Measurements from ENCODE around the gene TFCP2.

- no peak for TF ChIP-seq POLR2A (IDR thresholded peaks at IDR 0.05)
- no peak for TF ChIP-seq CTCF (IDR thresholded peaks at IDR 0.05)
These were observed 46.4 kb upstream of the TFCP2 start for GRCh38 chr12:51219322-51219721.
